K562 (cell line): Measurements from ENCODE around the gene POLD1. TPM values are rescaled to one million over a fixed set of nuclear protein-coding genes. Genes with fewer than 3 reads are reported as not detected.

Experiments
- SMAD1 ChIP-seq: fragments of 150-350 bp; IDR thresholded peaks from 2 replicates; pipeline ENCODE4 v1.6.1; 2014; ENCODE audit warnings: low read length, low read depth; ENCODE audit not compliant: partially characterized antibody
- ZHX1 ChIP-seq: fragments of 150-350 bp; conservative IDR thresholded peaks from 2 replicates; pipeline ENCODE4 v1.6.1; 2014; ENCODE audit warnings: low read length
- ZNF280B ChIP-seq: fragments of 250-450 bp; sonication (Bioruptor Pico); IDR thresholded peaks from 2 replicates; pipeline ENCODE4 v1.5.1; 2021; ENCODE audit warnings: mild to moderate bottlenecking
- ZNF707 ChIP-seq: fragments of 250-450 bp; sonication (Bioruptor Pico); conservative IDR thresholded peaks from 2 replicates; pipeline ENCODE4 v1.8.0; 2022; ENCODE audit warnings: inconsistent platforms, mild to moderate bottlenecking, moderate library complexity
- polyA plus RNA-seq, 8 experiments: library from polyadenylated mRNA; depleted of rRNA in 4 of 8; stranded (reverse) in 5 of 8; unstranded in 3 of 8; fragments of >200 nt; fragmentation: Nextera tagmentation in 2 of 8; fragmentation: Illumina TruSeq in 1 of 8; extraction: Ambion mirVana in 2 of 8; extraction: Trizol in 1 of 8; gene quantifications; 2 replicates each; pipeline versions ENCODE4 v1.2.1 to v1.2.3, GENCODE V29; 2011 to 2014; ENCODE audit warnings: inconsistent platforms in 1 of 8, missing spikeins in 1 of 8
- total RNA-seq, 7 experiments: library from RNA; depleted of rRNA in 6 of 7; stranded (reverse); fragments of >200 nt in 6 of 7; fragmentation: Illumina TruSeq in 2 of 7; extraction: Trizol in 2 of 7; gene quantifications; 2 replicates each; pipeline versions ENCODE4 v1.2.1 to v1.2.3, GENCODE V29; 2011 to 2021; ENCODE audit warnings: low replicate concordance in 1 of 7

POLD1 gene
- total and polyA plus RNA-seq, 9 of the 15 experiments (the other 6 are each of a cell fraction or from before 2014, with no cell fraction given), result 1.3 to 312 (median 47.8) TPM

GRCh38 chr19:50368649-50369570 lies 15.2 kb upstream of the POLD1 start (continued):
- TF ChIP-seq ZHX1 (no peak), SMAD1 (no peak), ZNF707 (CRISPR knock-in tag) (no peak), ZNF280B (CRISPR knock-in tag) (no peak)
